GM18861 (cell line): ENCODE measurements around the gene CASZ1.

ENCODE experiments used
- ATAC-seq: cut with Tn5 transposase; IDR thresholded peaks from one replicate; pipeline ENCODE4 v1.9.1; 2021; ENCODE audit not compliant: unreplicated experiment

Gene CASZ1

DNA sequence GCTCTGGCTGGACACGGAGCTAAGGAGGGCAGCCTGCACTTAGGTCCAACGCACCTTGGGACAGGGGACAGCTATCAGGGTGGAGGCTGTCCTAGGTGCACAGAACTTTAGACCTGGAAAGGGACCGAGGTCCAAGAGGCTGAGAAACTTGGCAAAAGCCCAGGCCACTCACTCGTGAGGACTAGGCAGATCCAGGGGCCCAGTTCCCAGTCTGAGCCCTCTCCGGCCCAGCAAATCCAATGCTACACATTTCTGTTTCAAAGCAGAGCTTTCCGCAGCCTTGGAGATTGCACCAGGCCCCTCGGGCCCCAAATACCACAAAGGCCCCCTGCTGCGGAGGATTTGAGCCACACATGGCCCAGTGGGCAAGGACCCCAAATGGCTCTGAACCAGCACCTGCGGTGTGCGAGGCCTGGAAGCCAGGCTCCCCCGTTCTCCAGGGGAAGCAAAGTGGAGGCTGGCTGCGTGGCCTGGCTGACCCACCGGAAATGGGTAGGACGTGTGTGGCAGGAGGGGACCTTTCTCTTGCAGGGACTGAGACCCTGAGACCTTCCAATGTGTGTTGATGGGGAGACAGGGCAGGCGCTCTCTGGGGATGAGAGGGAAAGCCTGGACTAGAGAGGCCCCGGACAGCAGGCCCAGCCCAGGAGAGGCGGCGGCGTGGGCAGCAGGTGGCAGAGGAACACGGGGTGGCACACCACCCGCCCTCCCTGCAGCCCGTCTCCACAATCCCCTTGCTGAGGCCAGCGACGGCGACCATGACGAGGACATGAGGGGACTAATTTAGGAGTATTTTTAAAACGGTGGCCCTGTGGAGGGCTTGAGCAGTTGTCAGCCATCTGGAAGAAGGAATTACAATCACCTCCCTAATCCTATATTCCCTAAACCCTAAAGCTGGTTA lies 118.7 kb downstream of the CASZ1 start:
- ATAC-seq: no peak

DNA sequence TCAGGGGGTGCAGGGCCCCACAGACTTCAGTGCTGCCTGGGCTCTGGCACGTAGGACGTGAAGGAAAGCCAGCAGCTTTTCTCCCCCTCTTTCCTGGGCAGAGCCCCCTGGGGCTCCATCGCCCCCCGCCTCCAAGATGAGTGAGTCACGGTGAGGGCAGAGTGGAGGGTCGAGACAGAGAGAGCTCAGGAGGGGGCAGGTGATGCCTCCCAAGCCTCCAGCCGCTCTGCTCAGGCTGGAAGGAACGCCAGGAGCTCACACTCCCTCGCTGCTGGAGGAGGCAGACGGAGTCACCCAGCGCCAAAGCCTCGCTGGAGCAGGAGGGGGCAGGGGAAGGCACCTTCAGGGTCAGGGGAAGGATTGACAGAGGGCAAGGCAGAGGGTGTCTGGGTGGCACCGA lies 119.5 kb downstream of the CASZ1 start:
- no peak for ATAC-seq

DNA sequence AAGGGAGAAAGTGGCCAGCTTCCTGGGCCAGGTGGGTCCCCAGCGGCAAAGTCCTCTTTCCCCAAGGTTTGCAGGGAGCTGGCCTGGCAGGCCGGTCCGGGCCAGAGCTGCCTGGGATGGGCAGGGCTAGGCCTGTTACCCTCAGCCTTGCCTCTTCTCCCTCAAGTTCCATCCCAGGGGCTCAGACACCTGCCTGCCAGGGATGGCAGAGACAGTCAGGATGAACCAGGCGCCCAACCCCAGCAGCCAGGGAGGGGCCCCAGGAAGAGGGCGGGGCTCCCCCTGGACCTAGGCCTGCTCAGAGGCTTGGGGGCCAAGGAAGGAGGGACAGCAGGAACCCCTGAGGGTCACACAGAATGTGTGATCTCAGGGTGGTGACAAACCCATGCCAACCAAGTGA lies 120.6 kb downstream of the CASZ1 start:
- ATAC-seq: no peak

DNA sequence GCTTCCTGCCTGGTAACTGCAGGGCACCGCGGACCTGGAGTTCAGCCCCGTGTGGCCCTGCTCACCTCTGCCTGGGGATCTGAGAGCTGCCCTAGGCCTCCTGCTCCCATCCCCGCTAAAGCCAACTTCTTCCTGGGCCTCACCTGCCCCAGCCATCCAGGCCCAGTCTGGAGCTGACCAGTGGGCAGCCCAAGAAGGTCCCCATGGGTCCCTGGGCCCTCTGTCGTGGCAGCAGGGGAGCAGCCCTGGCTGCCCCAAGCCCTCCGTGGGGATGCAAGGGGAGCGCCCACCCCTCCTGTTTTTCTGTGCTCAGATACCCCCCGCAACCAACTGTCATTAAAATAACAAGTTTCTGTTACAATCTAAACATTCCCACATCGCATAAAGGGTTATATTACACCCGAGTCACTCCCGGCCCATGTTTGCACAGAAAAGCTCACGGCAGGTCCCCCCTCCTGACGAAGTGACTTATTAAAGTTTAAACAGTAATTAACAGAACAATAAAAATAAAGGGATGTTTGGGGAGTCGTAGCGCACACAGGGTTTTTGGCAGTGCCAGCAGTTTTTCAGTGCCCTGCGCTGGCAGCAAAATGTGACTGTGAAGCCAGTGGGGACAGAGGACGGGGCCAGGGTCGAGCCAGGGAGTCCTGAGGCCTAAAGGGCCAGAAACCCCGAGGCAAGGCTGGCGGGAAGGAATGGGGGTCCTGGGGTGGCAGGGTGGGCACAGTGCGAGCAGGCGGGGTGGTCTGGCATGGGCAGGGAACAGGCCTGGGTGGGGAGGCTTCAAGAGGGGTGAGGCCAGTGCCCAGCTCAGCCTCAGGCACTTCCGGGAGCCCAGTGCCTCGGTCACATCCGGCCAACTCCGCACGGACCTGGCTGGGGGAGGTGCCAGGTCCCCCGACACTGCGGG lies 121.5 kb downstream of the CASZ1 start:
- no peak for ATAC-seq

DNA sequence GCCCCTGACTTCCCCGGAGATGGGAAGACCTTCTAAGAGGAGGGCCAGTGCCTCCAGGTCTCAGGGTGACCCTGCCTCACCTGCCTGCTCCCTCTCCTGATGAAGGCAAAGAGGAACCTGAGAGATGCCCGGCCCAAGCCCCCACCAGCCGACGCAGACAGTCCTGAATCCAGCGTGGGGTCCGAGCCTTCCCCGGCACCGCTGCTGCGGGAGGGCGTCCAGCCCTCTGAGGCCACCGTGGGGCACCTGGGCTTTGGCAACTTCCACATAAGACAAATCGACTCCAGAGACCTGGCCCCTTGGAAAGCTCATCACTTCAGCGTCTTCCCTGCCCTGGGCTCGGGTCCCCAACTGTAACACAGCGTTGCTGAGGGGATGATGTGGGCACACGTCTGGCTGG lies 122.2 kb downstream of the CASZ1 start:
- ATAC-seq: no peak

DNA sequence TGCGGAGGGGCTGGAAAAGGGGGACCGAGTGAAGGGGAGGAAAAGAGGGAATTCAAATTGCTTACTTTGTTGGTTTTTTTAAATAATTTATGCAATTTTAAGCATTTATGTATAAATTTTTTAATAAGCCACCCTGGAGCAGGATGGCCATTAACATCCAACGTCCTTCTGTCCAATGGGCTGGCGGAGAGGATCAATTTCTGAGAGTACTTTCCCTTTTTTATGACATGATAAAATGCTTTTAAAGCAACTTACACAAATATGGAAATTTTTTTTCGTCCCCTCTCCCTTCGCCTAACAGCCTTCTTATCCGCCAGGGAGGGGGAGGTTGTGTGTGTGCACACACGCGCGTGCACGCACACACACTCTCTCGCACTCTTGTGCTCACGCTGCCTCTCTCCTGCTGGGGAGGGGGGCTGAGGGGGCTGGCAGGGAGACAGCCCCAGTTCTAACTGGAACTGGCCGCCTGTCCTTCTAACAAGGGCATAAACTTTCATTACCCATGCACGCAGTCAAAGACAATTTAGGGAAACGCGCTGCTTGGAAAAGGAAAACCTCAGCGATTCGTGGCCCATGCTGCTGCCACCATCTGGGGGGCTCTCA lies 123.2 kb downstream of the CASZ1 start:
- ATAC-seq: no peak

DNA sequence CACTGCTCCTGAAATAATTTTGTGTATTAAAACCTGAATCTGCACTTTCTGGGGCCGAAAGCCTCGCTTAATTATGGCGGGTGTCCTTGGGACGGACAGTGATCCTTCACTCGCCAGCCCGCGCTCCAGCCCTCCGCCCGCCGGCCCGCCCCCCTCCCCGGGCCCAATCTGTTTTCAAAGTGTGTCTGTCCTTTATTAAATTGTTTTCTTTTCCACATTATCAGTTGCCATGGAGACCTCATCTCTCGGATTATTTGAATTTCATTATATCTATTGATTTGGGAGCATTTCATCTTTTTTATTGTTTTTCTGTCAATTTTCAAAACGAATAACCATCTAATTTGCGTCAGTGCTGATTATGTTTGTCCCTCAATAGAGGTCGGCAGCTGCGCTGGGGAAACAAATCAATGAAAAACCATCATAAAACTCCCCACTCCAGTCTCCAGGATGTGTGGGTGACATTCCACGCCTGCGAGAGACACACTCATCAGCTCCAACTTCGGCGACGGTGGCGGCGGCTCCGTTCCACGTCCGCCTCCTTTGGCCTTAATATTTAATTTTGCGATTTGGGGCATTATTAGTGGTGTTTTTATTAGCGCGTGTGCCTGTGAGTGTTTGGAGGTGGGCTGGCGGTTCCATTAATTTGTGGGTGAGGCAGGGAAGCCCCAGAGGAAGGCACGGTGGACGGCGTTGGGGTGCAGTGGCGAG lies 123.9 kb downstream of the CASZ1 start:
- ATAC-seq: no peak

DNA sequence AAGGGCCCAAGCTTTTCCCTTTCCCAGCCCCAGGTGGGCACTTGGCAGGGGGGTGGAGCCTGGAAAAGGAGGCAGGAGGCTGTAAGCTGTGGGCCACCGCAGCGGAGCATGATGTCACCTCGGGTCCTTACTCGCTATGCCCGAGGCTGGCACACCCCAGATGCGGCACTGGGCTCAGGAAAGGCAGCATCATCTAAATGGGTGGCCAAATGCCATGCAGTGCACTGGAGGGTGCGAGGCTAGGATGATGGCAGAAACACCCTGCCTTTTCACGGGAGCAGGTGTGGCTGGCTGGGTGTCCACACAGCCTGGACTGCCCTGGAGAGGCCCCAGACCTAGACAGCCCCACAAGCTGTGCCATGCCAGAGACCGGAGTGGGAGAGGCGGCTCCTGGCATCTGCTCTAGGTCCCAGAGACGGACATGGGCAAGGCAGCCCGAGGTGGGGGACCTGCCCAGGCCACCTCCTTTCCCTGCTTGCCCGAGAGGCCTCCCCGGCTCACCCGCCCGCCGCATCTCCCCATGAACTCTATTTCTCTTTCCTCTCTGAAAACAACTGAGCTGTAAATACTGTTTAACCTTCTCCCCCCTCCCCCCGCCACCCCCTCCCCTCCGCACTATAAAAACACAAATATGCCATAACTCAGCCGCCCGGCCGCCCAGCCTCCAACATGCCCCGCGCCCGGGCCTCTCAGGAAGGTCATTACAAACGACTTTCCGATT lies 124.7 kb downstream of the CASZ1 start:
- ATAC-seq: no peak

DNA sequence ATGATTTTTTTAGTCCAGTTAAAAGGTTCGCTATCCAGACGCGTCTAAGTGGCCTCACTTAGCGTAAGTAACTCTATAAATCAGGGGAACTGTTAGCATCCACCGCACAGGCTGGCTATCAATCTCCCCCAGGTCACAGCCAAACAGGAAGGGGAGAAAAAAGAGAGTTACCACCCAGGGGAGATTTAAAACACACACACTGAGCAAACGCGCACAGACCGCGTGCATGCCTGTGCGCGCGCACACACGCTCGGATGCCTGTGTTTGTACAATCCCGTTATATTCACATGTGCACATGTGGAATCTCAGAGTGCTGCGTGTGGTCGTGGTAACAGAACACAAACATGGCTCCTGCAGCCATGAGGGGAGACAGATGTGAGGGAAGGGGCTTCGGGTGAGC lies 125.4 kb downstream of the CASZ1 start:
- no peak for ATAC-seq

DNA sequence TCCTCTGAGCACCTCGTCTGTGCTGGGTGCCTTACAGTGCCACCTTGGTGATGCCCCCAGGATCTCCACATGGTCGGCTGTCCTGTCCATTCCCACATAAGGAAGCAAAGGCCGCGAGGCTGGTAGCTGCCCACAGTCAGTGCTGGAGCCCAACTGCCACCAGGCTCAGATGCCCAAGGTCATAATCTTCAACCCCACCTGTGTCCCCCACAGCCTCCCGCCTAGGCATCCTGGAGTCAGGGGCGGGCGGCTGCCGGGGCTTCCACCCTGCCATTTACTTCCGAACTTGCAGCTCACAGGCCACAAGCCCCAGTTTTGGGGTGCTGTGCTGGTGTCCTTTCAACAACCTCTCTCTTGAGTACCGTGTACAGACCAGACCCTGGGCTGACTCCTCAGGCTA lies 126.3 kb downstream of the CASZ1 start:
- no peak for ATAC-seq

DNA sequence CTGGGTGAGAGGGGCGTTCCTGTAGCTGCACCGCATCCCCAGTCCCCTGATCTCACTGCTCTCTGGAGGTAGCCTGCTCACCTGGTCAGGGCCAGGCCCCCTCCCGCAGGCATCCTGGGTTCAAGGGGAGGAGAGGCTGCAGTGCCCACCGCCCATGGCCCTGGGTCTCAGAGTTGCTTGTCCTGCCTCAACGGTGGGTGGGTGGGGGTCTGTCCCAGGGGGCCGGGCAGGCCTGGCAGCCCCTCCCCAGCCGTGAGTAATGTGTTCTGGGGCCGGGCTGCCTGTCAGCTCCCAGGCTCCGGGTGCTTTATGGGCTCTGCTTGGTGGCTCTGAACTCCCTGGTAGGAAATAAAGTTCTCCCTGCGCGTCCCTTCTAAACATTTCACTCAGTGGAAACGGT lies 126.9 kb downstream of the CASZ1 start:
- ATAC-seq: no peak

DNA sequence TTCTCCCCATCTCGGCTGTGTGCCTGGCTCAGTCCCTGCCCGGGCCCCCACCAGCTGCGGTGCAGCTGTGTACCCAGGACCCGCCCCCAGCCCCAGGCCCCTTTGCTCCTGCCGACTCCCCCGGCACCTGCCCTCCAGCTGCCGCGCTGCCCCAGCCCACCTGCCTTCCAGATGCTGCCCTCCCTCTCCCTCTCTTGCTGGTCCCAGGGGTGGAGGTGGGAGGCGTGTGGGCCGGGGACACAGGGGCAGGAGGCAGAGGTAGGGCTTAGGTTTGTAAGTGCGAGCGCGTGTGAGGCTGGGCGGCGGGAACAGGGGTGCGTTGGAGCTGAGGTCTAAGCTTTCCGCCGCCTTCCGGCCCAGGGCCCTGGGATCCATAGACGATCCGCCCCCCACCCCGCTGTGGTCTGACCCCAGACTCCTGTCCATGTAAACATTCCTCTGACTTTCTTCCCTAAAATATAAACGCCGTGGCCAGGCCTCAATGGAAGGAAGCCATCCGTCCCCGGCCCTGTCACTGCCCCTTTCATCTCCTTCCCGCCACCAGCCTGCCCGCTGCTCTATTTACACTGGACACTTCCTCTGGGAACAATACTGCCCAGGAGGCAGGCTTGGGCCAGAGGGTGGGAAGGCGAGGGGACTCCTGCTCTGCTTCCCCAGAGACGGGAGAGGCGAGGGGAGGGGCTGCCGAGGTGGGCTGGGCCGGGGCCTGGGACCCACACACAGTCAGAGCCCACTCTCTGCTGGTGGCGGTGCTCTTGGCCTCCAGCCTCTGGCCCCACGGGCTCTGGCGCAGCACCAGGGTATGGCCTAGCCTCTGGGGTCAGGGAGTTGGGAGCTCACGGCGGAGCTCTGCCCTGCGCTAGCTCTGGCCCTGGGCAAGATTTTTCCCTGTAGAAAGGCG lies 128.3 kb downstream of the CASZ1 start:
- no peak for ATAC-seq

DNA sequence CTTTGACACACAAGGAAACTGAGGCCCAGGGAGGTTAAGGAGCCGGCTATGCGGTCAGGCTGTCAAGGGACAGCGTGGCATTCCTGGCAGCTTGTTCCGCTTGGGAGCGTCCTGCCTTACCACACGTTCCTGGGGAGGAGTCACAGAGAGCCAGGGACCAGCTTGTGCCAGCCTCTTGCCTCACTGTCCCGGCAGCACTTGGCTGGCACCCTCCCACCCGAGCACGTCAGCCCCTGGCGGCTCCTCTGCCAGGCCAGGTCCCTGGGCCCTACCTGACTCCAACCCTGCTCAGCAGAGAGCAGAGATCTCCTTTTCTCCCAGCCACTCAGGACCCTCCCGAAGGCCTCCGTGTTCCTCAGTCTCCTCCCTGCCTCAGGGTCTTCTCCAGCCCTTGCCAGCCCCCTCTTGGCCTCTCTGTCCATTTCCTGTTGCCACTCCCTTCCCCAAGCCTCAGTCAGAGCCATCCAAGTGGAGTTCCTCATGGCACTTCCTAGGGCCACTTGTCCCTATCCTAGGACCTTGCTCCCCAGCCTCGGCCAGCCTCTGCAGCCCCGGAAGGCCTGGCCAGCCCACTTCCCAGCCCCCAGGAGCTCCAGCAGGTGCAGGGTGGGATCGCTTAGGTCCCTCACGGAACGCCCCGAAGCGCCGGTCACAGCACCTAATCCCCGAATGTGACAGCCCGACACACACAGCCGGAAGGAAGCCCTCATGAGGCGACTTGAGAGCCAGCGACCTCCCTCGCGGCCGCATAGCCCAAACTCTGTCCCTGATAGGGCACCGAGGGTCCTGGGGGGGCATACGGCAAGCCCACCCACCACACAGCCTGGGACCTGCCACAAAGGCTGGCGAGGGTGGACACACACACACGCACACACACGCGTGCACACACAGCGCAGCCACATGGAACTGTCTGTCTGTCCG lies 130.3 kb downstream of the CASZ1 start:
- ATAC-seq: no peak

DNA sequence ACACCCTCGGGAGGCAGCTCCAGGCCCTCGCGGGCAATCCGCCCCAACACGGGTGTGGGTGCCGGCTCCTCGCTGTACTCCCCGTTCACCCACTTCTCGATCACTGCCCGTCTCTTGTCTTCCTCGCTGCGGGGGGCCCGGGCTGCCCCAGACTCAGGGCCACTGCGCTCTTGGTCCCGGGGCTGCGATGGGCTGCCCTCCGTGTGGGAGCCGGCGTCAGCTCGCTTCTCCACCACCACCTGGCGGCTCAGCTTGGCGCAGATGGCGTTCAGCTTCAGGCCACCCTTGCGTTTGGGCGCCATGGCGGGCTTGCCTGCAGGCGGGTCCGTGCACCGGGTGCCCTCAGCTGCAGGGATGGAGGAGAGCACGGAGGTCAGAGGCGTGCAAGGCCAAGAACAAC lies 131.2 kb downstream of the CASZ1 start:
- ATAC-seq: no peak

DNA sequence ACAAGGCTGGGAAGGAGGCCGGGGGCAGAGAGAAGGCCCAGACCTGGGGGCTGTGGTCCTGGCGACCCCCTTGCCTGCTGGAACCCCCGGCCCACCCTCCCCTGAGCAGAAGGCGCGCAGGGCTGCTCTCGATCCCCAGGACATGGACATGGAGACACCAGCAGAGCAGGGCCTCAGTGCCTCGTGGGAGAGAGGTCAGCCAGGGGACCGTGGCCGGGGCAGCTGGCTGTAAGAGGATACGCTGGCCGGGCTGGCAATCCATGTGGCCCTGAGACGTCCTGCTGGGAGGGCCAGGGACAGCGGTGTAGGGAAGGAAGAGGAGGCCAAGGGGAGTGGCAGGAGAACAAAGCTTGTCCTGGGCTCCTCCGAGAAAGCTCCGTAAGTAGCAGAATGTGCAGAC lies 132.2 kb downstream of the CASZ1 start:
- no peak for ATAC-seq

DNA sequence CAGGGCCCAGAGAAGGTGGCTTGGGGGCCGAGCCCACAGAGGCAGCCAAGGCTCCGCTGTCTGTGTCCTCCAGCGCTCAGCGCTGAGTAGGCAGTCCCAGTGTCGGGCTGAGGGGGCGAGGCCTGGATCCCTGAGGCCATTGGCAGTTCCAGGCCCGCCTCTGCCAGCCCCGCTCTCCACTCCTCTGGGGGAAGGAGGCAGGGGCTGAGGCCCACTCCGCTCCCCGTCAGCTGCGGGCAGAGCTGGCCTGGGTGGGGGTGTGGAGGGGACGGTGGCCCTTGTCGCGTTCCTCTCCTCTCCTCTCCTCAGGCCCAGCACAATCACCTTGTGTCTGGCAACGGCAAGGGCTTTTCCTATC lies 132.8 kb downstream of the CASZ1 start:
- ATAC-seq: no peak

DNA sequence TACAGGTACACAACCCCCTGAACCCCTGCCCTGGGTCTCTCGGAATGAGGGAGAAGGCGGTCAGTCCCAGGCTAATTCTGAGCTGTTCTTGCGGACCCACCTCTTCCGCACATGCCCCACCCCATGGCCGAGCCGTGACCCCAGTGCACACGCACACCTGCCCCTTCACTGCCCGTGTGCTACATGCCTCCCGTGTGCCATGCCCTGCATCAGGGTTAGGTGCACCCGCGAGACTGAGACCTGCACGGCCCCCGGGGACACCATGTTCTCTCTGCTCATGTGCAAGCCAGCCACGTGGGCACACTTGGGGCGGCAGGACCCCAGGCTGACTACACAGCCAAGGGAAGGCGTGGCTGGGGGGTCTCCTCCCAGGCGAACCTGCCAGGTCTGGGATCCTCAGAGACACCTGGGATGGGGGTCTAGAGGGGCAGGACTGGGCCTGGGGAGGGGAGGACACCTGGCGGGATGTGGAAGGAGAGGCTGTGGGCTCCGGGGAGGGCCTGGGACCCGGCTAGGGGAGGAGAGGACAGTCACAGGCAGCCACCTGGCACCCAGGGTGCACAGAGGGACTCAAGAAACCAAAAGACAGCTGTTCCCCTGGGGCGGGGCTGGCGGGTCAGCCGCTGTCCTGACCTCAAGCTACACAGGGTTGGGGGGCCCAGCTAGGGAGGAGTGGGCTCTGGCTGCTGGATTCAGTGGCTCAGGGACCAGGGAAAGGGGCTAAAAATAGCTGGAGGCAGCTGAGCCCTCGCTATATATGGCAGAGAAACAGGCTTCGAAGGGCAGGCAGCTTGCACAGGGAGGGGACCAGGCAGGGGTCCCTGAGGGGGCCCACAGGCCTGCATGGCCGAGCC lies 133.4 kb downstream of the CASZ1 start:
- no peak for ATAC-seq
